Ovary (tissue), 9 donors: ENCODE results near the gene ENTHD1. TPM values are rescaled to one million over a fixed set of nuclear protein-coding genes. Genes with fewer than 3 reads are reported as not detected.
"Not testable (repeated sequence)": the region's sequence is repeated elsewhere in the genome, so short reads cannot be mapped to it uniquely, and the experiment has no call there.

Source experiments
- DNase-seq, 5 donors: peaks; one replicate each; pipeline ENCODE4 v3.0.0-alpha.2; 2019 to 2020
- H3K27ac ChIP-seq, 2 donors: fragments of 200-600 bp; one replicate each; pipeline versions ENCODE4 v1.5.1 to v1.8.0; 2019 to 2022
- H3K27me3 ChIP-seq: fragments of 200-600 bp; one replicate; pipeline ENCODE4 v1.8.0; 2022
- H3K36me3 ChIP-seq: fragments of 200-600 bp; sonication (generic); one replicate; pipeline ENCODE4 v1.5.1; 2019
- H3K4me1 ChIP-seq: one replicate; pipeline ENCODE4 v1.8.1; 2013; ENCODE audit warnings: mild to moderate bottlenecking, moderate library complexity; ENCODE audit not compliant: insufficient read depth
- H3K4me3 ChIP-seq: fragments of 200-600 bp; sonication (generic); one replicate; pipeline ENCODE4 v1.5.1; 2017
- H3K9me3 ChIP-seq, 2 donors: fragments of 200-600 bp in 1 of 2; sonication (generic) in 1 of 2; one replicate each; pipeline versions ENCODE4 v1.5.1 to v1.8.1; 2013 to 2019; ENCODE audit warnings: mild to moderate bottlenecking in 1 of 2, moderate library complexity in 1 of 2
- EP300 ChIP-seq: sonication (generic); formaldehyde crosslinking; IDR thresholded peaks from one replicate; pipeline ENCODE4 v1.6.1; 2017; ENCODE audit warnings: antibody characterized with exemption
- POLR2A ChIP-seq: fragments of 450-650 bp; IDR thresholded peaks from one replicate; pipeline ENCODE4 v1.6.1; 2017; ENCODE audit warnings: antibody characterized with exemption, mild to moderate bottlenecking, moderate library complexity
- WGBS, 3 donors: extraction: QIAGEN DNeasy Blood & Tissue Kit in 1 of 3; methylation state at CpG; one replicate each; pipeline versions ENCODE4 v1.1.5 to v1.1.7; 2013 to 2017; 5-methylcytosine and 5-hydroxymethylcytosine counted together
- intact Hi-C, 4 donors: fragments of 100-400 bp; cut with DNase I; formaldehyde crosslinking; loops; one replicate each; pipeline versions ENCODE4 v1.11.0 to v1.15.1; 2022 to 2023
- polyA plus RNA-seq, 2 donors: library from polyadenylated mRNA; stranded (reverse); fragments of 200-250 nt in 1 of 2; fragments of 350-450 nt in 1 of 2; fragmentation: Illumina TruSeq in 1 of 2; extraction: RNeasy Lipid Tissue Mini Kit (QIAGEN cat#74804) in 1 of 2; gene quantifications; one replicate each; pipeline ENCODE4 v1.2.3, GENCODE V29; 2013 to 2014
- total RNA-seq, 7 donors: library from RNA; depleted of rRNA in 2 of 7; stranded (reverse); fragments of >200 nt in 2 of 7; fragmentation: NEBNext Ultra II Directional in 3 of 7; extraction: Animal tissue kit (Norgen Biotek cat#: 25700) in 3 of 7; gene quantifications; one replicate each; pipeline versions ENCODE4 v1.1.0 to v1.2.4, GENCODE V29; 2016 to 2023
- TF ChIP-seq, protein P1 (sequence below), 3 donors: fragments of 450-650 bp in 2 of 3; fragments of 200-600 bp in 1 of 3; IDR thresholded peaks; one replicate each; pipeline versions ENCODE4 v1.5.1 to v1.8.0; 2016 to 2022; ENCODE audit warnings: antibody characterized with exemption in 3 of 3, mild to moderate bottlenecking in 1 of 3
- donor health status: DM: no; HTN: no; CAD: no; lungs with moderate emphysema.
- donor health status: DM: no; HTN: no; CAD: no.
- donor health status: Bipolar disorder and iron deficiency.
- donor health status: DM: yes; HTN: yes; CAD: no.
- donor health status: DM: no; HTN: no; CAD: no.
- donor health status: DM: yes; HTN: yes; CAD: no.

ENTHD1 gene
- total and polyA plus RNA-seq, 9 donors: 0.23 TPM; not detected in 8

- no peaks in the 10 kb centered on the region for H3K36me3 ChIP-seq
- WGBS, 3 donors: 69 to 72% (median 71%) methylated on average over 6 of the region's 6 CpGs
- no peaks in the 10 kb centered on the region for H3K4me1 ChIP-seq
- intact Hi-C loops: no loop called here
- H3K27me3 ChIP-seq: no peaks in the 10 kb centered on the region
- H3K27ac ChIP-seq: no peak overlapping the region
- TF ChIP-seq, protein P1, sequence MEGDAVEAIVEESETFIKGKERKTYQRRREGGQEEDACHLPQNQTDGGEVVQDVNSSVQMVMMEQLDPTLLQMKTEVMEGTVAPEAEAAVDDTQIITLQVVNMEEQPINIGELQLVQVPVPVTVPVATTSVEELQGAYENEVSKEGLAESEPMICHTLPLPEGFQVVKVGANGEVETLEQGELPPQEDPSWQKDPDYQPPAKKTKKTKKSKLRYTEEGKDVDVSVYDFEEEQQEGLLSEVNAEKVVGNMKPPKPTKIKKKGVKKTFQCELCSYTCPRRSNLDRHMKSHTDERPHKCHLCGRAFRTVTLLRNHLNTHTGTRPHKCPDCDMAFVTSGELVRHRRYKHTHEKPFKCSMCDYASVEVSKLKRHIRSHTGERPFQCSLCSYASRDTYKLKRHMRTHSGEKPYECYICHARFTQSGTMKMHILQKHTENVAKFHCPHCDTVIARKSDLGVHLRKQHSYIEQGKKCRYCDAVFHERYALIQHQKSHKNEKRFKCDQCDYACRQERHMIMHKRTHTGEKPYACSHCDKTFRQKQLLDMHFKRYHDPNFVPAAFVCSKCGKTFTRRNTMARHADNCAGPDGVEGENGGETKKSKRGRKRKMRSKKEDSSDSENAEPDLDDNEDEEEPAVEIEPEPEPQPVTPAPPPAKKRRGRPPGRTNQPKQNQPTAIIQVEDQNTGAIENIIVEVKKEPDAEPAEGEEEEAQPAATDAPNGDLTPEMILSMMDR (IDR thresholded peaks at IDR 0.05): no peak
- TF ChIP-seq EP300: no peak
- TF ChIP-seq POLR2A: no peak
- DNase-seq: no peak
- no peaks in the 10 kb centered on the region for H3K9me3 ChIP-seq
- H3K4me3 ChIP-seq: no peak overlapping the region
These were observed 2.9 kb upstream of the ENTHD1 start for GRCh38 chr22:39896313-39896996.

DNA sequence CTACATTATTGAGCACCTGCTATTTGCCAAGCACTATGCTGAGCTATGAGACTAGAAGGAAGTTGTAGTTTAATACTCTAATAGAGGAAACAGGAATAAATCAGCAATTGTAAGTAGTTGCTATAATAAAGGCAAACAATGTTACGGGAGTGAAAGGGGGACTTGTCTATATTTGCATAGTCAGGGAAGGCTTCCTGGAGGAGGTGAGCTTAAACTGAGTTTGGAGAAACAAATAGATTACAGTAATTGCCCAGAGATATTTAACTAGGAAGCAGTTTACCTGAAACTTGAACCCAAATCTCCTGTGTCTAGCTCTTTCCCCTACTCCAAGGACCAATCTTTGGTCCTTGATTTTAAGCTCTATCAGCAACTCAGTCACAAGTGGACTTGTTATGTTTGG is 2.1 kb upstream of the ENTHD1 start:
- Histone ChIP-seq H3K4me1 (no peaks in the 10 kb centered on the region), H3K27ac (no peak overlapping the region), H3K9me3 (no peaks in the 10 kb centered on the region), H3K4me3 (no peak overlapping the region), H3K27me3 (no peaks in the 10 kb centered on the region), H3K36me3 (no peaks in the 10 kb centered on the region)
- TF ChIP-seq, protein P1 (IDR thresholded peaks at IDR 0.05): no peak
- TF ChIP-seq POLR2A: no peak
- TF ChIP-seq EP300: no peak
- intact Hi-C loops: no loop called here
- WGBS, 3 donors: 72 to 89% (median 86%) methylated on average over 1 of the region's 1 CpG
- DNase-seq: no peak

DNA sequence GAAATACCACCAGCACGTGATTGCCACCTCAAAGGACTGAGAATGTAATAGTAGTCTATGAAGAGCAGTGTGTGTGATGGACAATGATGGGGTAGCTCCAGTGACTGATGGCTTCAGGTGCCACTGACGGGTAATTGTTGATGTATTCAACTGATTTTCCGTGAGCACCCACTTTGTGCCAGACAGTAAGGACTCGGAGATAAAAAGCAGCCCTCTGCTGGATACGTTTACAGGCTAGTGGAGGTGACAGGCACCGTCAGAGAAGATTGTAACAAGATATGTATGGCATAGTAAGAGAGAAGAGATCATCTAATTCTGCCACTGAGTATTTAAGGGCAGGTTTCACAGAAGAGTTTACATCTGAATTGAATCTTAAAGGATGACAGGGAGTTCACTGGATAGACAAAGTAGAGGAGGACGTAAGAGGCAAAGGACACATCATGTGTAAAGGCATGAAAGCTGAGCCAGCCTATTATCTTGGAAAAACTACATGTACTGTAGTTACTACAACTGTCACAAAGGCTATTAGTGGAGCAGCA is 1.1 kb upstream of the ENTHD1 start:
- DNase-seq: no peak
- H3K9me3 ChIP-seq: no peaks in the 10 kb centered on the region
- no peak for TF ChIP-seq POLR2A
- TF ChIP-seq, protein P1 (IDR thresholded peaks at IDR 0.05): no peak
- TF ChIP-seq EP300: no peak
- intact Hi-C loops: no loop called here
- no peak overlapping the region for H3K27ac ChIP-seq
- H3K4me1 ChIP-seq: no peaks in the 10 kb centered on the region
- H3K27me3 ChIP-seq: no peaks in the 10 kb centered on the region
- H3K4me3 ChIP-seq: no peak overlapping the region
- no peaks in the 10 kb centered on the region for H3K36me3 ChIP-seq
- 52 to 59% (median 55%) methylated on average over 7 of the region's 7 CpGs for WGBS, 3 donors

- H3K27ac ChIP-seq, H3K36me3 ChIP-seq, H3K4me1 ChIP-seq, H3K4me3 ChIP-seq, intact Hi-C loops, H3K27me3 ChIP-seq, DNase-seq, H3K9me3 ChIP-seq: not testable (repeated sequence)
- 72 to 94% (median 92%) methylated on average over 3 of the region's 3 CpGs for WGBS, 3 donors
These were observed 3.6 kb downstream of the ENTHD1 start for GRCh38 chr22:39889924-39890323.

- Histone ChIP-seq H3K27me3 (no peaks in the 10 kb centered on the region), H3K4me1 (no peaks in the 10 kb centered on the region), H3K36me3 (no peaks in the 10 kb centered on the region), H3K9me3 (no peaks in the 10 kb centered on the region), H3K27ac (no peak overlapping the region), H3K4me3 (no peak overlapping the region)
- WGBS, 3 donors: 76 to 85% (median 84%) methylated on average over 1 of the region's 1 CpG
- intact Hi-C loops: no loop called here
- no peak for DNase-seq
- TF ChIP-seq EP300: no peak
- no peak for TF ChIP-seq POLR2A
- TF ChIP-seq, protein P1 (IDR thresholded peaks at IDR 0.05): no peak
These were observed 10.5 kb downstream of the ENTHD1 start for GRCh38 chr22:39883057-39883456.
